Measurements from ENCODE around the gene ZNF846. TPM values are rescaled to one million over a fixed set of nuclear protein-coding genes. Genes with fewer than 3 reads are reported as not detected.

ZNF846 gene
- total and polyA plus RNA-seq, 9 of the 15 experiments (the other 6 are each of a cell fraction or from before 2014, with no cell fraction given), result 4.1 to 8.7 (median 7.8) TPM

DNA sequence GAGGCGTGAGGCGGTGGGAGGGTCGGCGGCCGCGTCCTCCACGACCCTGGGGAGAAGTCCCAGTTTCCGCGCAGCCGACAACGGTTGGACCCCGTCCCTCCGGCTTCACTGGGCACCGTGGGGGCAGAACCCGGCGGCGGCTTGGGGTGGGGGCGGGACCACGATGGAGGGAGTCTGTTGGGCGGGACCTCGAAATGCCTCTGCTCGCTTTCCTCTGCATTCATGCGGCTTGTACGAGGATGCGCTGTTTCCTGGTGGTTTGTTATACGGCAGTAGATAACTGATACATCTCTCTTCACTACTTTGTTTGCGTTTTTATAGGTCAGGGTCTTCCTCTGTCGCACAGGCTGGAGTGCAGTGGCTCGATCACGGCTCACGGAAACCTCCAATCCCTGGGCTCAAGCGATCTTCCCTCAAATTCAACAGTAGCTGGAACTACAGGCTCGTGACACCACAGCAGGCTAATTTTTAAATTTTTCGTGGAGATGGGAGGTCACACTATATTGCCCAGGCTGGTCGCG is 24.6 kb upstream of the ZNF846 start (continued):
- TF ChIP-seq ZNF253 (CRISPR knock-in tag; conservative IDR thresholded peaks at IDR 0.05) (no peak), TCF7L2 (IDR thresholded peaks at IDR 0.05; ENCODE audit: low read depth, low read length) (no peak), TOE1 (IDR thresholded peaks at IDR 0.05; ENCODE audit: borderline replicate concordance) (peak; percentile 9; the same call in 1 of the 2 replicates), TOE1 (CRISPR knock-in tag; IDR thresholded peaks at IDR 0.05; ENCODE audit: borderline replicate concordance, low read depth) (no peak), FOS (IDR thresholded peaks at IDR 0.05; ENCODE audit: extremely low read depth, insufficient read length) (no peak), XRCC3 (IDR thresholded peaks at IDR 0.05) (no peak), RBM15 (IDR thresholded peaks at IDR 0.05; ENCODE audit: insufficient read depth, low read length) (no peak), ATF7 (IDR thresholded peaks at IDR 0.05) (no peak), ZNF586 (CRISPR knock-in tag; conservative IDR thresholded peaks at IDR 0.05) (no peak), HSF4 (CRISPR knock-in tag; IDR thresholded peaks at IDR 0.05; ENCODE audit: borderline replicate concordance) (no peak), TAF15 (IDR thresholded peaks at IDR 0.05; ENCODE audit: low read depth, low read length) (no peak), ZSCAN32 (CRISPR knock-in tag; IDR thresholded peaks at IDR 0.05) (no peak), RB1 (IDR thresholded peaks at IDR 0.05; ENCODE audit: low read depth) (0 out of 2 replicates have a peak, but pooled peaks have one; percentile 2), CHCHD3 (CRISPR knock-in tag; IDR thresholded peaks at IDR 0.05) (no peak), ZNF696 (CRISPR knock-in tag; conservative IDR thresholded peaks at IDR 0.05) (no peak), MIER1 (IDR thresholded peaks at IDR 0.05; ENCODE audit: low read depth) (no peak), PHB (CRISPR knock-in tag; IDR thresholded peaks at IDR 0.05) (no peak), SRSF7 (optimal IDR thresholded peaks at IDR 0.05; ENCODE audit: low read depth, low read length) (no peak), RBFOX2 (IDR thresholded peaks at IDR 0.05; ENCODE audit: low read depth, low read length) (peak; percentile 57), PCBP1 (IDR thresholded peaks at IDR 0.05; ENCODE audit: low read depth, low read length, poor library complexity, severe bottlenecking) (no peak), ELF1 (tag; IDR thresholded peaks at IDR 0.05) (no peak), BMI1 (IDR thresholded peaks at IDR 0.05; ENCODE audit: low read length) (no peak), ZNF778 (CRISPR knock-in tag; IDR thresholded peaks at IDR 0.05) (no peak), CXXC5 (CRISPR knock-in tag; IDR thresholded peaks at IDR 0.05) (0 out of 2 replicates have a peak, but pooled peaks have one; percentile 12), HDAC3 (IDR thresholded peaks at IDR 0.05; ENCODE audit: borderline replicate concordance, partially characterized antibody) (no peak), EP300 (IDR thresholded peaks at IDR 0.05; ENCODE audit: low read length) (no peak), MCM3 (IDR thresholded peaks at IDR 0.05) (no peak), ZNF695 (CRISPR knock-in tag; IDR thresholded peaks at IDR 0.05) (no peak), POLR2A (conservative IDR thresholded peaks at IDR 0.05) (peak; percentile 43; the same call in 1 of the 2 replicates)
- TF ChIP-seq, protein P1, sequence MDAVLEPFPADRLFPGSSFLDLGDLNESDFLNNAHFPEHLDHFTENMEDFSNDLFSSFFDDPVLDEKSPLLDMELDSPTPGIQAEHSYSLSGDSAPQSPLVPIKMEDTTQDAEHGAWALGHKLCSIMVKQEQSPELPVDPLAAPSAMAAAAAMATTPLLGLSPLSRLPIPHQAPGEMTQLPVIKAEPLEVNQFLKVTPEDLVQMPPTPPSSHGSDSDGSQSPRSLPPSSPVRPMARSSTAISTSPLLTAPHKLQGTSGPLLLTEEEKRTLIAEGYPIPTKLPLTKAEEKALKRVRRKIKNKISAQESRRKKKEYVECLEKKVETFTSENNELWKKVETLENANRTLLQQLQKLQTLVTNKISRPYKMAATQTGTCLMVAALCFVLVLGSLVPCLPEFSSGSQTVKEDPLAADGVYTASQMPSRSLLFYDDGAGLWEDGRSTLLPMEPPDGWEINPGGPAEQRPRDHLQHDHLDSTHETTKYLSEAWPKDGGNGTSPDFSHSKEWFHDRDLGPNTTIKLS (IDR thresholded peaks at IDR 0.05; ENCODE audit: borderline replicate concordance, low read depth), result peak; percentile 27; the same call in 1 of the 2 replicates
- TF ChIP-seq, protein P2, sequence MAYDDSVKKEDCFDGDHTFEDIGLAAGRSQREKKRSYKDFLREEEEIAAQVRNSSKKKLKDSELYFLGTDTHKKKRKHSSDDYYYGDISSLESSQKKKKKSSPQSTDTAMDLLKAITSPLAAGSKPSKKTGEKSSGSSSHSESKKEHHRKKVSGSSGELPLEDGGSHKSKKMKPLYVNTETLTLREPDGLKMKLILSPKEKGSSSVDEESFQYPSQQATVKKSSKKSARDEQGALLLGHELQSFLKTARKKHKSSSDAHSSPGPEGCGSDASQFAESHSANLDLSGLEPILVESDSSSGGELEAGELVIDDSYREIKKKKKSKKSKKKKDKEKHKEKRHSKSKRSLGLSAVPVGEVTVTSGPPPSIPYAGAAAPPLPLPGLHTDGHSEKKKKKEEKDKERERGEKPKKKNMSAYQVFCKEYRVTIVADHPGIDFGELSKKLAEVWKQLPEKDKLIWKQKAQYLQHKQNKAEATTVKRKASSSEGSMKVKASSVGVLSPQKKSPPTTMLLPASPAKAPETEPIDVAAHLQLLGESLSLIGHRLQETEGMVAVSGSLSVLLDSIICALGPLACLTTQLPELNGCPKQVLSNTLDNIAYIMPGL (CRISPR knock-in tag; IDR thresholded peaks at IDR 0.05), result no peak

Measured in K562 (cell line).